Upper lobe of left lung (tissue), 6 donors: ENCODE results near the gene SPINK1. TPM values are rescaled to one million over a fixed set of nuclear protein-coding genes. Genes with fewer than 3 reads are reported as not detected.

Experiments
- ATAC-seq, 2 donors: fragments of 200-7000 bp; cut with Tn5 transposase; one replicate each; pipeline ENCODE4 v1.9.1; 2022; ENCODE audit warnings: mild to moderate bottlenecking in 2 of 2, moderate library complexity in 2 of 2; ENCODE audit not compliant: low FRiP score in 2 of 2
- DNase-seq, 2 donors: peaks; one replicate each; pipeline ENCODE4 v3.0.0-alpha.2; 2019 to 2020
- H3K27ac ChIP-seq, 4 donors: fragments of 200-600 bp; sonication (generic); one replicate each; pipeline ENCODE4 v1.5.1; 2016 to 2019
- H3K27me3 ChIP-seq, 4 donors: fragments of 200-600 bp; sonication (generic); one replicate each; pipeline ENCODE4 v1.5.1; 2017 to 2019
- H3K36me3 ChIP-seq, 4 donors: fragments of 200-600 bp; sonication (generic); one replicate each; pipeline ENCODE4 v1.5.1; 2016 to 2019
- H3K4me1 ChIP-seq, 4 donors: fragments of 200-600 bp; sonication (generic); one replicate each; pipeline ENCODE4 v1.5.1; 2018 to 2019
- H3K4me3 ChIP-seq, 4 donors: fragments of 200-600 bp; sonication (generic); one replicate each; pipeline ENCODE4 v1.5.1; 2017 to 2019; ENCODE audit warnings: mild to moderate bottlenecking in 2 of 4, moderate library complexity in 1 of 4
- H3K9me3 ChIP-seq, 4 donors: fragments of 200-600 bp; sonication (generic); one replicate each; pipeline ENCODE4 v1.5.1; 2018 to 2019
- EP300 ChIP-seq, 4 donors: sonication (generic); formaldehyde crosslinking; IDR thresholded peaks; one replicate each; pipeline ENCODE4 v1.5.1; 2017; ENCODE audit warnings: antibody characterized with exemption in 4 of 4, control low read depth in 2 of 4
- POLR2A ChIP-seq, 4 donors: fragments of 450-650 bp; IDR thresholded peaks; one replicate each; pipeline ENCODE4 v1.5.1; 2016 to 2017; ENCODE audit warnings: antibody characterized with exemption in 4 of 4, mild to moderate bottlenecking in 2 of 4
- POLR2AphosphoS5 ChIP-seq, 2 donors: sonication (generic); formaldehyde crosslinking; IDR thresholded peaks; one replicate each; pipeline ENCODE4 v1.5.1; 2017; ENCODE audit warnings: antibody characterized with exemption in 2 of 2
- WGBS, 2 donors: methylation state at CpG; one replicate each; pipeline ENCODE4 v1.1.5; 2017 to 2018; 5-methylcytosine and 5-hydroxymethylcytosine counted together
- total RNA-seq, 6 donors: library from RNA; depleted of rRNA in 4 of 6; stranded (reverse); fragments of >200 nt in 4 of 6; gene quantifications; one replicate each; pipeline versions ENCODE4 v1.1.0 to v1.2.1, GENCODE V29; 2016 to 2021
- TF ChIP-seq, protein P1 (sequence below), 6 experiments: fragments of 450-650 bp in 4 of 6; fragments of 200-600 bp in 2 of 6; sonication (generic) in 2 of 6; IDR thresholded peaks; one replicate each; pipeline ENCODE4 v1.5.1; 2016 to 2019; ENCODE audit warnings: antibody characterized with exemption in 6 of 6
- donor health status: DM: no; HTN: no; CAD: no; lungs with moderate emphysema.
- donor health status: DM: no; HTN: yes; CAD: no; lungs with severe emphysema.

The SPINK1 gene
- total RNA-seq, 6 donors from 2014 or later: 10.0 to 14.3 TPM; not detected in 4

DNA sequence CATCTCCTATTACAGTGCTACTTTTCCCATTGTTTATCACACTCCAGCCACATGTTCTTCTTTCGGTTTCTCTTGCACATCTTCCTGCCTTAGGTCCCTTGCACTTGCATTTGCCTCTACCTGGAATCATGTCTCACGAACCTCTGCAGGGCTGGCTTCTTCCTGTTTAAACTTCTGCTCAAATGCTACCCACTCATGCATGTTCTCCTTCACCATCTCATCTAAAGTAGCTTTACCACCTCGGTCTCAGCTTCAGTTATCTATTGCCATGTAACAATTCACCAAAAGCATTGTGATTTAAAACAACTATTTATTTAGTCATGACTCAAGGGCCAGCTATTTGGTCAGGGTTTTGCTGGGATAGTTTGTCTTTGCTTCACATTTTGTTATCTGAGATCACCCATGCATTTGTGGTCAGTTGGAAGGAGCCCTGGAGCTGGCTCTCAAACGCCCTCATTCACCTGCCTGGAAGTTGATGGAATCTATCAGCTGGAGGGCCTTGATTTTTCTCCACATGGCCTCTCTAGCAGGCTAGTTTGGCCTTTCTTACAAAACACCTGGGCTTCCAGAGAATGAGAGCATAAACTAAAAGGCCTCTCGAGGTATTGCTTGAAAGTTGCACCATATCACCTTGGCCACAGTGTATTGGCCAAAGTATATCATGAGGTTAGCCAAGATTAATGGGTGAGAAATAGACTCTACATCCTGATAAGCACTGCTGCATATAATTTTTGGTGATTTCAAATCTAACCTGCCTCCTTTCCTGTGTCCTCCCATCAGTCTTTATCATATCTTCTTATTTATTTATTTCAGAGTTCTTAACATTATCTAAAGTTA lies 21.4 kb downstream of the SPINK1 start:
- H3K36me3 ChIP-seq: no peaks in the 10 kb centered on the region
- H3K9me3 ChIP-seq: no peaks in the 10 kb centered on the region
- TF ChIP-seq POLR2AphosphoS5 (IDR thresholded peaks at IDR 0.05) (no peak), EP300 (IDR thresholded peaks at IDR 0.05) (no peak), POLR2A (IDR thresholded peaks at IDR 0.05) (no peak)
- TF ChIP-seq, protein P1, sequence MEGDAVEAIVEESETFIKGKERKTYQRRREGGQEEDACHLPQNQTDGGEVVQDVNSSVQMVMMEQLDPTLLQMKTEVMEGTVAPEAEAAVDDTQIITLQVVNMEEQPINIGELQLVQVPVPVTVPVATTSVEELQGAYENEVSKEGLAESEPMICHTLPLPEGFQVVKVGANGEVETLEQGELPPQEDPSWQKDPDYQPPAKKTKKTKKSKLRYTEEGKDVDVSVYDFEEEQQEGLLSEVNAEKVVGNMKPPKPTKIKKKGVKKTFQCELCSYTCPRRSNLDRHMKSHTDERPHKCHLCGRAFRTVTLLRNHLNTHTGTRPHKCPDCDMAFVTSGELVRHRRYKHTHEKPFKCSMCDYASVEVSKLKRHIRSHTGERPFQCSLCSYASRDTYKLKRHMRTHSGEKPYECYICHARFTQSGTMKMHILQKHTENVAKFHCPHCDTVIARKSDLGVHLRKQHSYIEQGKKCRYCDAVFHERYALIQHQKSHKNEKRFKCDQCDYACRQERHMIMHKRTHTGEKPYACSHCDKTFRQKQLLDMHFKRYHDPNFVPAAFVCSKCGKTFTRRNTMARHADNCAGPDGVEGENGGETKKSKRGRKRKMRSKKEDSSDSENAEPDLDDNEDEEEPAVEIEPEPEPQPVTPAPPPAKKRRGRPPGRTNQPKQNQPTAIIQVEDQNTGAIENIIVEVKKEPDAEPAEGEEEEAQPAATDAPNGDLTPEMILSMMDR (IDR thresholded peaks at IDR 0.05): no peak
- no peak overlapping the region for H3K4me3 ChIP-seq
- ATAC-seq: no peak
- H3K4me1 ChIP-seq: peaks cover 0 to 7% (median 2%) of the 10 kb centered on the region in 4 donors
- DNase-seq: no peak
- H3K27me3 ChIP-seq: no peaks in the 10 kb centered on the region
- 60 to 65% methylated on average over 5 of the region's 5 CpGs for WGBS, 2 donors
- H3K27ac ChIP-seq: no peak overlapping the region

DNA sequence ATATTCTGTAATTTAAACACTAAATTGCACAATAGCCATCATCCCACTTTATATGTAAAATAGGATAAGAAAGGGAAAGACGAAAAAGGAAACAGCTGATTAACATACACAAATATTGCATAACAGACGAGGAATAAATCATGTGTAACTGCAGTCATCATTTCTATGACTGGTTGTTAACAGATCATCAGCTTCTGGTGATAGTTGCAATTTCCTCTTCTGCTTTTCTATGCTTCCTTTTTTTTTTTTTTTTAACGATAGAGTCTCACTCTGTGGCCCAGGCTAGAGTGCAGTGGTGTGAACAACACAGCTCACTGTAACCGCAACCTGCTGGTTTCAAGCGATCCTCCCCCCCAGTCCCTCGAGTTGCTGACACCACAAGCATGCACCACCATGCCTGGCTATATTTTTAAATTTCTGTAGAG lies 26.4 kb downstream of the SPINK1 start:
- peak overlapping the region in 2 of 4 donors; percentile 34 to 35 for H3K27ac ChIP-seq
- WGBS, 2 donors: 20 to 33% methylated on average over 6 of the region's 6 CpGs
- no peaks in the 10 kb centered on the region for H3K36me3 ChIP-seq
- H3K4me3 ChIP-seq: no peak overlapping the region
- ATAC-seq: peak; percentile 46 to 82
- H3K27me3 ChIP-seq: no peaks in the 10 kb centered on the region
- DNase-seq: peak in 1 of 2 donors; percentile 65
- H3K4me1 ChIP-seq: peaks cover 0 to 16% (median 8%) of the 10 kb centered on the region in 4 donors
- TF ChIP-seq, protein P1 (IDR thresholded peaks at IDR 0.05): no peak
- TF ChIP-seq POLR2AphosphoS5 (IDR thresholded peaks at IDR 0.05): peak in 1 of 2 donors; percentile 38
- no peak for TF ChIP-seq POLR2A (IDR thresholded peaks at IDR 0.05)
- peak in 2 of 4 donors; percentile 53 to 76 for TF ChIP-seq EP300 (IDR thresholded peaks at IDR 0.05)
- H3K9me3 ChIP-seq: no peaks in the 10 kb centered on the region

DNA sequence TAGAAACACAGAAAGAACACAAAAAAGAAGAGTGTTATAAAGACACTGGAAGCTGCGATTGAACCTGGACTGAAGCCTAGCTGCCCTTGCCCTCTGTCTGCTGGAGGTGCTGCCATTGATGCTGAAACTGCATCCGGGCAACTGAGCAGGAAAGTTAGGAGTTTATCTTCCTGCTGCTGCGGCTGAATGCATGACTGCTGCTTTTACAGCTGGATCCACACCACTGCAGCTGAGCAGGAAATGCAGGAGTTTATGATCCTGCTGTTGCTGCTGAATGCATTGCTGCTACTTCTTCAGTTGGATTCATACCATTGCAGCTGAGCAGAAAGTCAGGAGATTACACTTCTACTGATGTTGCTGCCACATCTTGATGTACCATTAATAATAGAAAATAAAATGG lies 27.1 kb downstream of the SPINK1 start:
- no peaks in the 10 kb centered on the region for H3K9me3 ChIP-seq
- DNase-seq (no peak), ATAC-seq (no peak)
- peak overlapping the region in 2 of 4 donors; percentile 34 to 35 for H3K27ac ChIP-seq
- TF ChIP-seq POLR2AphosphoS5 (IDR thresholded peaks at IDR 0.05) (no peak), EP300 (IDR thresholded peaks at IDR 0.05) (no peak), POLR2A (IDR thresholded peaks at IDR 0.05) (no peak)
- TF ChIP-seq, protein P1 (IDR thresholded peaks at IDR 0.05): no peak
- no peaks in the 10 kb centered on the region for H3K27me3 ChIP-seq
- H3K4me3 ChIP-seq: no peak overlapping the region
- WGBS, 2 donors: 44 to 71% methylated on average over 3 of the region's 3 CpGs
- H3K4me1 ChIP-seq: peaks cover 0 to 16% (median 8%) of the 10 kb centered on the region in 4 donors
- no peaks in the 10 kb centered on the region for H3K36me3 ChIP-seq

DNA sequence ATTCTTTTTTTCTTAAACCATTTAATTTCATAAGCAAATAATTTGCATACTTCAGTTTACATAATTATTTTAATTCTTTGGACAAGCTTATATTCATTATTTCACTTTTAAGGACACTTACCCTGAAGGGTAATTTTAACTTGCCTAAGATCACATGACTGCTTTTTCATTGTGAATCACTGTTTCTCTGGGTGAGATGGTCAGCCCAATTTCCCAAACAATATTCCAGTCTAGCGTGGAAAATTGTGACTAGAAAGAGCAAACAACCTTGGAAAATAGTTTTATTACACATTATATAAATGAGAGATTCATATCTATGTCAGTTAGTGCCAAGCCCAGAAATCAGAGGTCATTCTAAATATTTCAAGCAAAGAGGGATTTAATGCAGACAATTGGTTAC lies 27.5 kb downstream of the SPINK1 start:
- no peak overlapping the region for H3K4me3 ChIP-seq
- ATAC-seq (no peak), DNase-seq (no peak)
- WGBS, 2 donors: 0 to 56% methylated on average over 1 of the region's 1 CpG
- H3K36me3 ChIP-seq: no peaks in the 10 kb centered on the region
- no peaks in the 10 kb centered on the region for H3K27me3 ChIP-seq
- H3K9me3 ChIP-seq: no peaks in the 10 kb centered on the region
- TF ChIP-seq, protein P1 (IDR thresholded peaks at IDR 0.05): no peak
- no peak for TF ChIP-seq POLR2AphosphoS5 (IDR thresholded peaks at IDR 0.05)
- TF ChIP-seq POLR2A (IDR thresholded peaks at IDR 0.05): no peak
- no peak for TF ChIP-seq EP300 (IDR thresholded peaks at IDR 0.05)
- H3K27ac ChIP-seq: no peak overlapping the region
- peaks cover 0 to 16% (median 8%) of the 10 kb centered on the region in 4 donors for H3K4me1 ChIP-seq
